K562 (cell line): Measurements from ENCODE around the gene TRPC4AP. TPM values are rescaled to one million over a fixed set of nuclear protein-coding genes. Genes with fewer than 3 reads are reported as not detected.

Experiments
- BDP1 ChIP-seq: IDR thresholded peaks from 3 replicates; pipeline ENCODE4 v1.6.1; 2011; ENCODE audit not compliant: insufficient read length, insufficient read depth
- CTCFL ChIP-seq: IDR thresholded peaks from 2 replicates; pipeline ENCODE4 v1.6.1; 2011; ENCODE audit warnings: borderline replicate concordance, low read depth, mild to moderate bottlenecking, moderate library complexity, low read length; ENCODE audit not compliant: insufficient read depth, poor library complexity, severe bottlenecking
- EHMT2 ChIP-seq: fragments of 450-650 bp; IDR thresholded peaks from 2 replicates; pipeline ENCODE4 v1.6.1; 2018; ENCODE audit warnings: antibody characterized with exemption
- FOXJ3 ChIP-seq: sonication (generic); formaldehyde crosslinking; IDR thresholded peaks from 2 replicates; pipeline ENCODE4 v1.4.0; 2020; ENCODE audit warnings: mild to moderate bottlenecking, missing genetic modification reagents
- KDM1A ChIP-seq, 2 experiments: fragments of 450-650 bp; IDR thresholded peaks; 2 replicates each; pipeline ENCODE4 v1.6.1; 2016; ENCODE audit warnings: mild to moderate bottlenecking in 2 of 2
- NCOA1 ChIP-seq: fragments of 450-650 bp; IDR thresholded peaks from 2 replicates; pipeline ENCODE4 v1.6.1; 2016; ENCODE audit warnings: low read depth
- PHTF2 ChIP-seq: fragments of 250-450 bp; sonication (Bioruptor Pico); IDR thresholded peaks from 2 replicates; pipeline ENCODE4 v1.5.0; 2021; ENCODE audit warnings: mild to moderate bottlenecking
- POLR2AphosphoS5 ChIP-seq: IDR thresholded peaks from 2 replicates; pipeline ENCODE4 v1.6.1; 2011; ENCODE audit warnings: mild to moderate bottlenecking, low read depth, low read length, moderate library complexity; ENCODE audit not compliant: control insufficient read depth, insufficient read depth
- ZBED1 ChIP-seq: IDR thresholded peaks from 2 replicates; pipeline ENCODE4 v1.6.1; 2014
- ZNF592 ChIP-seq: fragments of 450-650 bp; IDR thresholded peaks from 2 replicates; pipeline ENCODE4 v1.6.1; 2017; ENCODE audit warnings: antibody characterized with exemption, mild to moderate bottlenecking
- polyA plus RNA-seq, 8 experiments: library from polyadenylated mRNA; depleted of rRNA in 4 of 8; stranded (reverse) in 5 of 8; unstranded in 3 of 8; fragments of >200 nt; fragmentation: Nextera tagmentation in 2 of 8; fragmentation: Illumina TruSeq in 1 of 8; extraction: Ambion mirVana in 2 of 8; extraction: Trizol in 1 of 8; gene quantifications; 2 replicates each; pipeline versions ENCODE4 v1.2.1 to v1.2.3, GENCODE V29; 2011 to 2014; ENCODE audit warnings: inconsistent platforms in 1 of 8, missing spikeins in 1 of 8
- total RNA-seq, 7 experiments: library from RNA; depleted of rRNA in 6 of 7; stranded (reverse); fragments of >200 nt in 6 of 7; fragmentation: Illumina TruSeq in 2 of 7; extraction: Trizol in 2 of 7; gene quantifications; 2 replicates each; pipeline versions ENCODE4 v1.2.1 to v1.2.3, GENCODE V29; 2011 to 2021; ENCODE audit warnings: low replicate concordance in 1 of 7
- TF ChIP-seq, protein P1 (sequence below): sonication (generic); formaldehyde crosslinking; IDR thresholded peaks from 2 replicates; pipeline ENCODE4 v1.9.0; 2022; ENCODE audit warnings: mild to moderate bottlenecking, missing genetic modification reagents
- TF ChIP-seq, protein P2 (sequence below): fragments of 250-450 bp; sonication (Bioruptor Pico); IDR thresholded peaks from 2 replicates; pipeline ENCODE4 v1.4.0; 2020; ENCODE audit warnings: mild to moderate bottlenecking
- TF ChIP-seq, protein P3 (sequence below): fragments of 250-450 bp; sonication (Bioruptor Pico); IDR thresholded peaks from 2 replicates; pipeline ENCODE4 v1.8.0; 2022; ENCODE audit warnings: moderate library complexity, mild to moderate bottlenecking, inconsistent platforms
- TF ChIP-seq, protein P4 (sequence below): fragments of 450-650 bp; formaldehyde crosslinking; IDR thresholded peaks from 2 replicates; pipeline ENCODE4 v1.4.0; 2022; ENCODE audit warnings: mild to moderate bottlenecking, moderate library complexity
- TF ChIP-seq, protein P5 (sequence below): sonication (generic); formaldehyde crosslinking; IDR thresholded peaks from 2 replicates; pipeline ENCODE4 v1.8.1; 2023; ENCODE audit warnings: mild to moderate bottlenecking, missing genetic modification reagents

The TRPC4AP gene
- total and polyA plus RNA-seq, 9 of the 15 experiments (the other 6 are each of a cell fraction or from before 2014, with no cell fraction given) = 2.3 to 70.3 (median 33.3) TPM

DNA sequence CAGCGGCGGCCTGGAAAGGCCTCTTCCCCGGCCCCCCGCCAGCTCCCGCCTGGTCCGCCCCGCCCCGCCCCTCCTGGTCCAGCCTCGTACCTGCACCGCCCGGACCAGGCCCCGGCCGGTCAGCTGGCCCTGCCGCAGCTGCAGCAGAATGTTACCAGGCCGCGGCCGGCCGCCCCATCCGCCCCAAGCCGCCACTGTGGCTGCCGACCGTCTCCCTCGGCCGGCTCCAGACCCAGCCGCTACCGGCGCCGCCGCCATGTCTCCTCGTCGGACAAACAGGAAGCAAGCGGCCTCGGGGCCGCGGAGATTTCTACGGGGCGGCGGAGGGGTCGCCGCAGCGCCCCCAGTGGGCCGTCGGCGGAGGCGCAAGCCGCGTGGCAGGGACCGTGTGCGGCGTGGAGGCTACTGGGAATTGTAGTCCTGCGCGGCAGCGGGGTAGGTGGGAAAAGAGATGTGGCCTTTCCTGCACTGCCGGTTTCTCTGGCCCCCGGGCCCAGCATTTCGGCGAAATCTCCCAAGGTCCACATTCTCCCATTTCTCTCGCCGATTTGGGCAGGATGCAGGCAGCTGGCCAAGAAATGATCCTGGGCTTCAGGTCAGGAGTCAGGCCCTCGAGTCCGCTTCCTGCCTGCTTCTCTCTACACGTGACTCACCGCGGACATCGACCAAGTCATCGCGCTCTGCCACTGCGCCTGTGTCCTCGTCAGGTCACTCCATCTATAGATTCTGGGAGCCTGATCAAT, at the start of gene TRPC4AP (continued):
- TF ChIP-seq ZNF592 = peak; percentile 99
- TF ChIP-seq, protein P1, sequence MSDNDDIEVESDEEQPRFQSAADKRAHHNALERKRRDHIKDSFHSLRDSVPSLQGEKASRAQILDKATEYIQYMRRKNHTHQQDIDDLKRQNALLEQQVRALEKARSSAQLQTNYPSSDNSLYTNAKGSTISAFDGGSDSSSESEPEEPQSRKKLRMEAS = peak; percentile 98
- TF ChIP-seq, protein P2, sequence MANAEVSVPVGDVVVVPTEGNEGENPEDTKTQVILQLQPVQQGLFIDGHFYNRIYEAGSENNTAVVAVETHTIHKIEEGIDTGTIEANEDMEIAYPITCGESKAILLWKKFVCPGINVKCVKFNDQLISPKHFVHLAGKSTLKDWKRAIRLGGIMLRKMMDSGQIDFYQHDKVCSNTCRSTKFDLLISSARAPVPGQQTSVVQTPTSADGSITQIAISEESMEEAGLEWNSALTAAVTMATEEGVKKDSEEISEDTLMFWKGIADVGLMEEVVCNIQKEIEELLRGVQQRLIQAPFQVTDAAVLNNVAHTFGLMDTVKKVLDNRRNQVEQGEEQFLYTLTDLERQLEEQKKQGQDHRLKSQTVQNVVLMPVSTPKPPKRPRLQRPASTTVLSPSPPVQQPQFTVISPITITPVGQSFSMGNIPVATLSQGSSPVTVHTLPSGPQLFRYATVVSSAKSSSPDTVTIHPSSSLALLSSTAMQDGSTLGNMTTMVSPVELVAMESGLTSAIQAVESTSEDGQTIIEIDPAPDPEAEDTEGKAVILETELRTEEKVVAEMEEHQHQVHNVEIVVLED (CRISPR knock-in tag) = peak; percentile 93
- TF ChIP-seq, protein P3, sequence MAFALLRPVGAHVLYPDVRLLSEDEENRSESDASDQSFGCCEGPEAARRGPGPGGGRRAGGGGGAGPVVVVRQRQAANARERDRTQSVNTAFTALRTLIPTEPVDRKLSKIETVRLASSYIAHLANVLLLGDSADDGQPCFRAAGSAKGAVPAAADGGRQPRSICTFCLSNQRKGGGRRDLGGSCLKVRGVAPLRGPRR (CRISPR knock-in tag) = no peak
- TF ChIP-seq FOXJ3 (CRISPR knock-in tag) = no peak
- TF ChIP-seq, protein P4, sequence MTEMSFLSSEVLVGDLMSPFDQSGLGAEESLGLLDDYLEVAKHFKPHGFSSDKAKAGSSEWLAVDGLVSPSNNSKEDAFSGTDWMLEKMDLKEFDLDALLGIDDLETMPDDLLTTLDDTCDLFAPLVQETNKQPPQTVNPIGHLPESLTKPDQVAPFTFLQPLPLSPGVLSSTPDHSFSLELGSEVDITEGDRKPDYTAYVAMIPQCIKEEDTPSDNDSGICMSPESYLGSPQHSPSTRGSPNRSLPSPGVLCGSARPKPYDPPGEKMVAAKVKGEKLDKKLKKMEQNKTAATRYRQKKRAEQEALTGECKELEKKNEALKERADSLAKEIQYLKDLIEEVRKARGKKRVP = no peak
- peak; percentile 97 for TF ChIP-seq CTCFL
- TF ChIP-seq, protein P5, sequence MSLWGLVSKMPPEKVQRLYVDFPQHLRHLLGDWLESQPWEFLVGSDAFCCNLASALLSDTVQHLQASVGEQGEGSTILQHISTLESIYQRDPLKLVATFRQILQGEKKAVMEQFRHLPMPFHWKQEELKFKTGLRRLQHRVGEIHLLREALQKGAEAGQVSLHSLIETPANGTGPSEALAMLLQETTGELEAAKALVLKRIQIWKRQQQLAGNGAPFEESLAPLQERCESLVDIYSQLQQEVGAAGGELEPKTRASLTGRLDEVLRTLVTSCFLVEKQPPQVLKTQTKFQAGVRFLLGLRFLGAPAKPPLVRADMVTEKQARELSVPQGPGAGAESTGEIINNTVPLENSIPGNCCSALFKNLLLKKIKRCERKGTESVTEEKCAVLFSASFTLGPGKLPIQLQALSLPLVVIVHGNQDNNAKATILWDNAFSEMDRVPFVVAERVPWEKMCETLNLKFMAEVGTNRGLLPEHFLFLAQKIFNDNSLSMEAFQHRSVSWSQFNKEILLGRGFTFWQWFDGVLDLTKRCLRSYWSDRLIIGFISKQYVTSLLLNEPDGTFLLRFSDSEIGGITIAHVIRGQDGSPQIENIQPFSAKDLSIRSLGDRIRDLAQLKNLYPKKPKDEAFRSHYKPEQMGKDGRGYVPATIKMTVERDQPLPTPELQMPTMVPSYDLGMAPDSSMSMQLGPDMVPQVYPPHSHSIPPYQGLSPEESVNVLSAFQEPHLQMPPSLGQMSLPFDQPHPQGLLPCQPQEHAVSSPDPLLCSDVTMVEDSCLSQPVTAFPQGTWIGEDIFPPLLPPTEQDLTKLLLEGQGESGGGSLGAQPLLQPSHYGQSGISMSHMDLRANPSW = no peak
- peak; percentile 94 for TF ChIP-seq POLR2AphosphoS5
- no peak for TF ChIP-seq PHTF2
- TF ChIP-seq NCOA1 = no peak
- TF ChIP-seq KDM1A (IDR thresholded peaks at IDR 0.05) = 0 out of 4 replicates have a peak, but pooled peaks of 1 of the 2 experiments have one; percentile 18
- no peak for TF ChIP-seq ZBED1
- TF ChIP-seq BDP1 = no peak
- TF ChIP-seq EHMT2 = no peak
